HG03457 (cell line): ENCODE measurements around the gene KIF26A.

Experiments
- ATAC-seq: cut with Tn5 transposase; IDR thresholded peaks from one replicate; pipeline ENCODE4 v1.9.1; 2021; ENCODE audit warnings: moderate number of reproducible peaks; ENCODE audit not compliant: unreplicated experiment

Gene KIF26A

DNA sequence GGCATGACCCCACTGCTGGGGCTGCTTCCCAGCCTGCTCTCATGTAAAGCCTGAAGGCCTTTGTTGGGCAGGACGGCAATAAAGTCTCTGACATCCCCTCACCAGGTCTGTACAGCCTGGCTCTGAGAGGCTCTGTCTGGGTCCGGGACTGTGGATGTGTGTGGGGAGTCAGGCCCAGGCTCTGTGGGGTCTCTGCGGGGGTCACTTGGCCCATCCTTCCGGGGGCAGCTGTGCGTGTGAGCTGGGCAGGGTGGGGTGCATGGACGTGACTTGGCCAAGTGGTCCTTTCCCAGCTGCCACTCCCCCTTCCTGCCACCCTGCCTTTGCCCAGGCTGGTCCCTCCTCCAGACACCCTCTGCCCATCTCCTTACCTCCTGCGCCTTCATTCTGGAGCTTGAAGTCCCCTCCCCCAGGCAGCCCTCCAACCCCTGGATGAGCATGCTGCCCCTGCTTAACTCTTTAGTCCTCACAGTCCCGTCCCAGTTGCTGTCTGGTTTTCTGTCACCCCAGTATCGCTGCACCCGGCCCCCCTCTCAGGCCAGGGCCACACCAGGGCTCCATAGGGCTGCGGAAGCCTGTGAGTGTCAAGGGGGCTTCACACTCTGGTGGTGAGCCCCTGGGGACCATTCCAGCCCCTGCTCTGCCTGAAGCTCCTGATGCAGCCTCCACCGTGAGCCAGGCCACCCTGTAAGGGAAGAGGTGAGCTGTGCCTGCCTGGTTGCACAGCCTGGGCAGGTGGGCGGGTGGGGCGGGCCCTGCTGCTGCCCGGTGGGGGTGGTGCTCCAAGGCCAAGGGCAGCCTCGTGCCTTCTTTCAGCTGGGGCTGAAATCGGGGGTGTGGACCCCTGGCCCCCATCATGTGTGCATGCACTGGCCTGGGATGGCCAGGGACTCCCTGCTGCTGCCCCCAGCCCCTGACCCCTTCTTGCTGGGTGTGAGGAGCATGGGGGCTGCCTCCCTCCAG, 25.5 kb upstream of the KIF26A start:
- no peak for ATAC-seq

DNA sequence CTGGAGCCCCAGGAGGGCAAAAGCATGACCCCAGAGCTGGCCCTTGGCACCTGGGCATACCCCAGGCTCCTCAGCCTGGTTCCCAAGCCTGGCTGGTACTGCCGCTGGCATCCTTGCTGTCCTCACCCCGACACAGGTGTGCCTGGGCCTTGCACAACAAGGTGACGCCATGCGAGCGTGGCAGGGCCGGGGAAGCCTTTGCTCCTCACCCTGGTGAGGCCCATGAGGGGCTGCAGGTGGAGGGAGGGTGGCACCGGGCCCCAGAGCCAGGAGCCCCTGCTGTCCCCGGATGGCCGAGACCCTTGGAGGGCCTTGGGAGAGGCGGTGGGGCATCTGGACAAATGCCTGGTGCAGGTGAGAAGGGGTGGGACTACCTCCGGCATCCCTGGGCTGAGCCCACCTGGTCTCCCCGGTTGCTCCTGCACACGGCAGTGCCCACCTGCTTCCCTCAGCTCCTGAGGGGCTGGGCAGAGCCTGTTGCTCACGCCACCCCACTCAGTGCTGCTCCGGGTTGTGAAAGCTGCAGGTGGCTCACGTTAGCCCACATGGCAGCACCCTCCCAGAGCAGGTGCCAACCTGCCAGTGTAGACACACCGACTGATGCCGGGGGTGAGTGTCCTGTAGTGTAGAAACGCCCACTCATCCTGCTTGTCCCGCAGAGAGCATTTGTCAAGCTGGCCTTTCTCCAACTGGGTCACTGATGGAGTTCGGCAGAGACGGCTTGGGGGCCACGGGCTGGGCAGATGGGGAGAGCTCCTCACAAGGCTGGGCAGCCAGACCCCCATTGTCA, 24.6 kb upstream of the KIF26A start:
- ATAC-seq, result no peak

DNA sequence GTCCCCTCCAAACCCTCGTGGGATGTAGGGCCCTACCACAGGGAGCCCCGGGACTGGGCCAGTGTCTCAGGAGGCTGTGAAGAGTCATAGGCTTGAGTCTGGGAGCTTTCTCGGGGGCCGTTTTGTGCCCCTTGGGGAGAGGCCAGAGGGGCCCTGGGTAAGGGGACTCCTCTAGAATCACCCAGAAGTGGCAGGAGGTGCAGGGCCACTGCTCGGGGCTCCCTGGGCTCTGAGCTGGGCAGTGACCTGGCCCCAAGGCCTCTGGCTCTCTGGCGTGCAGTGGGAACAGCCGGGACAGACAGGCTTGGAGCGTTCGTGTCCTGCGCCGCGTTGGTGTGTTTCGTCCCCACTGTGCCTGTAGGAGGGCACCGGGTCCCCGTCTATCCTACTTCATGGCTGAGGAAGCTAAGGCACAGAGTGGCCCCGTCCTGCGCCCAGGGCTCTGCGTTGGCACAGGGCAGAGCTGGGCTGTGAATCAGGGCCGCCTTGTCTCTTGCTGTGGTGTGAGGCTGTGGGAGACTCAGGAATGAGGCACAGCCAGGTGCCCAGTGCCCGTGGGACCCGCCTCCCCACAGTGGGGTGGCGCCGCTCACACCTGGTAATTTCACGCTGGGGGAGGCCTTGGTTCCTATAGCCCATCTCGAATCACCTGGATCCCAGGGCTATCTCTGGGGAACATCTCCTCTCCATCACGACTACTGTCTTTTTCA, 23.8 kb upstream of the KIF26A start:
- ATAC-seq, result no peak

DNA sequence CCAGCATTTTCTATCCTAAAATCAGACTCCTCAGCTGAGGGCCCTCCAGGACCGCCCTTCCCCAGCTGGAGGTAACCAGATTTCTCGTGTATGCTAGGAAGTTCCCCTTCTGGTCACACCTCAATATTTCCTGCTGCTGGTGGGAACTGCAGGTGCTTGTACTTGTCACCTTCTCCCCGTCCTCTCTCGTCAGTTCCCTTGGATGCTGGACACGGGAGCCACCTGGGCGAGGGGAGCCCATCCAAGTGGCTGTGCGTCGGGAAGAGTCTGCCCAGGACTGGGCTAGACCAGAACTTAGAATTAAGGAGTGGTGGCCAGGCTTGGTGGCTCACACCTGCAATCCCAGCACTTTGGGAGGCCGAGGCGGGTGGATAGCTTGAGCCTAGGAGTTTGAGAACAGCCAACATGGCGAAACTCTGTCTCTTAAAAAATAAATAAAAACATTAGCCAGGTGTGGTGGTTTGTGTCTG, 23.2 kb upstream of the KIF26A start:
- no peak for ATAC-seq

DNA sequence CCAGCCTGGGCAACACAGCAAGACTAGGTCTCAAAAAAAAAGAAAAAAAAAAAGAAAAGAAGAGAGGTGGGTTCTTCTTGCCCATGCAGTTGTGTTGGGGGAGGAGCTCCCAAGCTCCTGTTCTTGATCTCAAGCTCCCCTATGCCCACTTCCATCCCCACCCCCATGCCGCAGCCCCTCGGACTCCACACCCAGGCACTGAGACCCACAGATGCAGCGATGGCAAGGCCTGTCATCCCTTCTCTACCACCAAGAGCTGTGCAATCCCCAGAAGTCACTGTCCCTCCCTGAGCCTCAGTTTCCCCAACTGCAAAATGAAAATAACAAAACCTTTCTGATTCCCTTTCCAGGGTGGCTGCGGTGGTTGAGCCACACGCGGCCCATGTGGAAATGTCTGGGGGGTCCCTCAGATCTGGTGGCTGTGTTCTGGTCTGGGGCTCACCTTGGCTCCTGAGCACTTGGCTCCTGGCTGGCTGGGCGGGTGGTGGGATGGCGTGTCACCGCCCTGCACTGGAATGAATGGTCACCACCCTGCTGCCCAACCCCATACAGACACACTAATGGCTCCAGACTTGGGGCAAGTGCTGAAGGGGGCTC, 22.6 kb upstream of the KIF26A start:
- ATAC-seq, result no peak

DNA sequence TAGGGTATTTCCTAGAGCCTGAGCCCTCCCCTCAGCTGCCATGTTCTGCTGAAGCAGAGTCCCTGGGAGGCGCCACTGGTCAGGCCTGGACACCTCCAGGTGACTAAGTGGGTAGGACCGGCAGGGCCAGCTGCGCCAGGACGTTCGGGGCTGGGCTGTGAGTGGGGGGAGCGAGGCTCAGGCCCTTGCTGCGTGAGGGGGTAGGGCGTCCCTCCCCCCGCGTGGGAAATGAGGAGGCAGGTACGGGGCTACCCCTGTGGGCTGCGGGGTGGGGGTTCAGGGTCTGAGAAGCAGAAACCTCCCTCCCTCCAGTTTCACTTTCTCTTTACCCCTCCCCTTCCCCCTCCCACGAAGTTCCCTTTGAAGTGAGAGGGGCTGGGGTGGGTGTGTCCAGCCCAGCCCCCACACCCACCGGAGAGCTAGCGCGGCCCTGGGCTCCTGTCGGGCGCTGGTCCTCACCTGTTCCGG, 22.1 kb upstream of the KIF26A start:
- ATAC-seq, result no peak

DNA sequence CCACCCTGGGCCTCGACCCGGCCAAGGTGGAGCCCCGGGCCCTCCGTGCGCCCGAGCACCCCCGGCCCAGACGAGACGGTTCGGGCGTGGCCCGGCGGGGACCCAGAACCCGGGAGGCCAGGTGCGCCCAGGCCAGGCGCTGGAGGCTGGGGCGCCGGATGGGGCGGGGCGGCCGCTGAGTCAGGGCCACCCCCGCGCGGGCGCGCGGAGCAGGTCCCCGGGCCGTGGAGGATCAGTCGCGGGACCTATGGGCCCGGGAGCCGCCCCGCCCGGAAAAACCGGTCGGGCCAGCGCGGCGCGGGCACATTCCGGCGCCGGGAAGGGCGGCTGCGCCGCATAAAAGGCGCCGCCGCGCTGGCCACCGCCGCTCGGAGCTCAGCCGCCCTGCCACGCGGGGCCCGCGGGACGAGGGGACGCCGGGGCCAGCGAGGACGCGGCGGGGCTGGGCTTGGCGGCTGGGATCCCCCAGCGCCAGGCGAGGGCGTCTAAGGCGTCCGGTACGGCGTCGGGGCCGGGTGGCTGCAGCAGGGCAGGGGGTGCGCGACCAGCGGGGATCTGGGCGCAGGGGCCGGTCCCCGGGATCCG, 21.5 kb upstream of the KIF26A start:
- ATAC-seq, result no peak

DNA sequence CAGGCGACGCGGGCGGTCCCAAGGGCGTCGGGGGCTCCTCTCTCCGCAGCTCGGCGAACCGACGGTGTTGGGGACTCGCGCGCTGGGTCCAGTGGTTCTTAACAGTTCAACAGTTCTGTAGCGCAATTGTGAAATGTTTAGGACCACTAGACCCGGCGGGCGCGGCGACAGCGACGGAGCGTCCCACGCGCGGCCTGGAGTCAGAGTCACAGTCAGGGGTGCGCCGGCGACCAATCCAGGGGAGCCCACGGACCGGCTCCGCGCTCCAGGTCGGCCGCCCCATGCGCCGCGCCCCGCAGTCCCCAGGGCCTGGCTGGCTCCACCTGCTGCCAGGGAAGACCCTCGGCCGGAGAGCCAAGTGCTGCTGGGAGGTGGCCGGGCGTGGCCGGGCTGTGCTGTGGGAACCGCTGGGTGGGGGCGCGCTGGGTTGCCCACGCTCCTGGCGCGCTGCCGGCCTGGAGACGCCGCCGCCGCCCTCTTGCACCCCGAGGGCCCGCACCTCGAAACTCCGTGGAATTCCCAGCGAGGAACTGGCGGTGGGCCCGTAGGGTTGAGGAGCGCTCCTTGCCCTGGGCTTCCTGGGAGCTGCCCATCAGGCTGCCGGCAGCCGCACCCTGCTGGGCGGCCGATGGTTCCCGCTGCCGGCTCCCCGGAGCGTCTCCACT, 20.9 kb upstream of the KIF26A start:
- no peak for ATAC-seq

DNA sequence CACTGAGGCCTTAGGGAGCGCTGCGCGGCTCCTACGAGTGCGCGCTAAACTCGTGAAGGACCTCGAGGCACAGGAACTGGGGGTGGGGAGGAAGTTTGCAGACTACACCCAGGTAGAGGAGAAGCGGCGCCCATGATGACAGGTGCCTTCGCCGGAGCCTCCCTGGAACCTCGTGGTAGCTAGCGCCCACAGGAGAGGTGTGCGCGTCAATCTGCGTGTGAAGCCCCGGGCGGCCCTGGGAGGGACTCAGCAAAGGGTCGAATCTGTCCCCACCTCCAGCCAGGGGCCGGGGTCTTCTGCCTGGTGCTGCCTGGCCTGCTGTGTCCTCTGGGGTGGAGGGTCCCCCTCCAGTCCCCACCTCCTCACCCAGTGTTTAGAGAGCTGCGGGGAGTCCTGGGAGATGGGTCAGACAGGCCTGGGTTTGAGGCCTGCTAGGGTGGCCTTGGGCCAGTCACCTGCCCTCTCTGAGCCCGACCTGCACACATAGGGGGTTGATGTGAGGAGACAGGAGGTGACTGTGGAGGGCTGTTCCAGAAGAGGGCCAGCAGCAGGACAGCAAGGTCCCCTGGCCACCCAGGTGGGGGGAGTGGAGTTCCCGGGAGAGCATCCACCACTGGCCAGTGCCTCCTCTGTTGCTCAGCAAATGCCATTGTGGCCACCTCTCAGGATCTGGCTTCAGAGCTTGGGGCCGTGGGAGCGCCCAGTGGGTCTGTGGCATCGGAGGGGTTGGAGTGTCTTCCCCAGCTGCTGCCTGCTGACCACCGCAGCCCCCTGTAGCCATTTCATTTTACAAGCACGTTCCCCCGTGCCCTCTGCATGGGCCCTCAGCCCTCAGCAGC, 20.2 kb upstream of the KIF26A start:
- no peak for ATAC-seq

DNA sequence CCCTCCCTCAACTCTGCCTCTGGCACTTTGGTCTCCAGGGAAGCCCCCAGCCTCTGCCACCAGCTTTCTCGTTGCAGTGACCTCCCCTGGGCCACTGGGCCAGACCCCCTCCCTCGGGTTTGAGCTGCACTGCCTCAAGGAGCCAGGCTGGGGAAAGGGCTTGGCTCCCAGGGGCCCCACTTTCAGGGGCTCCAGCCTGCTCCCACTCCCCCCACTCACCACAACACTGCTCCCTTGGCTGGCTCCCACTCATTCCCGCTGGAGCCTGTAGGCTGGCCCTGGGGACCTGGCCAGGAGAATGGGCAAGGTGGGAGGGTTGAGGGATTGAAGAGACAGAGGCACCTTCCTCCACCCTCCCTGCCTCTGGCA, 19.3 kb upstream of the KIF26A start:
- ATAC-seq, result no peak

DNA sequence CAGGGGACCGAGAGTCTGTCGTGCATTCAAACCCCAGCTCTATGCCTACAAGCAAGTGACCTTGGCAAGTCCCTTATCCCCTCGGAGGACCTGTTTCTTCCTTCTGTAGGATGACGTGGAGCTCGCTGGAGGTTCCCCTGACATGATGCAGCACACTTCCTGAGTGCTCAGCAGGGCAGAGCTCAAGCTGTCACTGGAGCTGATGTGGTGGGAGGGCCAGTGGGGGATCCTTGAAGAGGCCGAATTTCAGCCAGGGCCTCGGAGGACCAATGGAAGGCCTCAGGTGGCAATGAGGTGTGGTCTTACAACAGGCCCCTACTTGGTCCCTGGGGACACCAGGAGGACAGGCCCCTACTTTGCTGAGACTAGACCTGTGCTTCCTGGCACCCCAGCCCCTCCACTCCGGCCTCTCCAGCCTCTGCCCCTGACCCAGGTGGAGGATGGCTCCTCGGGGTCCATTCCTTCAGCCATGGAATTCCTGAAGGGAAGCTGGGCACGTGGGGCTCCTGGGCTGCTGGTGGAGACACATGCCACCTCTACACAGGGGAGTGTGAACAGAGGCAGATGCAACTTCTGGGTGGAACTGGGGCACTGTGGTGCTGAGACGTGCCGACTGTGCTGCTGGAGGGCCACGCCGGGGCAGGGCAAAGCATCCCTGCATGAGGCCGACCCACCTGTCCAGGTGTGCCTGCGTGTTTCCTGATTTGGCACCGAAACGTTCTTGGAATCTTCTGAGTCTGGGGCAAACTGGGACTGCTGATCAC, 18.7 kb upstream of the KIF26A start:
- ATAC-seq, result no peak

DNA sequence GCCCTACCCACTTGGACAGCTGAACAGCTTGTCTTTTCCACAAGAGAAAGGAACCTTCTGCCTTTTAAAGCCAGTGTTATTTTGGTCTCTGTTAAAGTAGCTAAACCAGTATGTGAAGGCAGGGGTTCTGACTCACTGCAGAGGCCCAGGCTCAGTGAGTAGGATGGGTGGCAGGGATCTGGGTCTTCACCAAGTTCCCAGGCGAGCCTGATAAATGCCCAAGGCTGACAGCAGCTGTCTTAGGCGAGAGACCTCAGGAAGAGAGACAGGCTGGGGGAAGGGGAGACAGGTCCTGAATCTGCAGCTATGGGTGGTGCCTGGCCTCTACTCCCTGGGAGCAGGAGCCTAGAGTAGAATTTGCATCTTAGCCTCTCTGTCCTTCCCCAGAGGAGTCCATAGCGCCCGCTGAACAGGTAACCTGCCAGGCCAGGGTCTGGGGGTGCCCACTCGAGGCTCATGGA, 18.1 kb upstream of the KIF26A start:
- no peak for ATAC-seq

DNA sequence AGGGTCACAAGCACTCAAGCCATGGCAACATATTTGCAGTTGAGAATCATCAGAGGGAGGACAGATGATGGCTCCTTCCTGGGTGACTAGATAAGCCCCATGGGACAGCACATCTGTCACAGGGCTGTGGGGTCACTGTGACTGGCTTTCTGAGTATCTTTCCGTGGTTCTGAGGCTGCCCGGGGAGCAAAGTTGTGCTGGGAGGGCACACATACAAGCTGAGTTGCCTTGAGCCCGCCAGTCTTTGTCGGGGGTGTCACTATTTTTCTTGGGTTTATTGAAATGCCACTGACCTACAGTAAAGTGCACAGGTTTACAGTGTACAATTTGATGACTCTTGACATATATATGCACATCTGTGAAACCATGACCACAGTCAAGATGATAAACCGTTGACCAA, 17.2 kb upstream of the KIF26A start:
- no peak for ATAC-seq

DNA sequence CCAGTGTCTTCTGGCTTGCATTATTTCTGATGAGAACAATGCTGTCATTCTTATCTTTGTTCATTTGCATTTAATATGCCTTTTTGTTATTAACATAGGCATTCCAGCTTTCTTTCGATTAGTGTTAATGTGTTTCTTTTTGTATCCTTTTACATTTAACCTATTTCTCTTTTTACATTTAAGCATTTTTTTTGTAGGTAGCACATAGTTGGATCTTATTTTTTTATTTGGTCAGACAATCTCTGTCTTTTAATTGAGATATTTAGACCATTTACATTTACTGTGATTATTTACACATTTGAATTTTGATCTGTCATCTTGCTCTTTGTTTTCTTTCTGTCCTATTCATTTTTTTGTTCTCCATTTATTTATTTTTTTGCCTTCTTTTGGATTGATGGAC, 14.5 kb upstream of the KIF26A start:
- no peak for ATAC-seq

DNA sequence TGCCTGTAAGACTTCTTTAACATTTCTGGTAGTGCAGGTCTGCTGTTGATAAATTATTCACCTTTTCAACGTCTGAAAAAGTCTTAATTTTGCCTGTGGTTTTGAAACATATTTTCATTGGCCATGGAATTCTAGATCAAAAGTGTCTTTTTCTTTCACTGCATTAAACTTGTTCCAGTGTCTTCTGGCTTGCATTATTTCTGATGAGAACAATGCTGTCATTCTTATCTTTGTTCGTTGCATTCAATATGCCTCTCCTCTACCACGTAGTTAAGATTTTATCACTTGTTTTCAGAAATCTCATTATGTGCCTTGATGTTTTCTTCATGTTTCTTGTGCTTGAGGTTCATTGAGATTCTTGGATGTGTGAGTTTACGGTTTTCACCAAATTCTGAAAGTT, 13.4 kb upstream of the KIF26A start:
- ATAC-seq, result no peak

DNA sequence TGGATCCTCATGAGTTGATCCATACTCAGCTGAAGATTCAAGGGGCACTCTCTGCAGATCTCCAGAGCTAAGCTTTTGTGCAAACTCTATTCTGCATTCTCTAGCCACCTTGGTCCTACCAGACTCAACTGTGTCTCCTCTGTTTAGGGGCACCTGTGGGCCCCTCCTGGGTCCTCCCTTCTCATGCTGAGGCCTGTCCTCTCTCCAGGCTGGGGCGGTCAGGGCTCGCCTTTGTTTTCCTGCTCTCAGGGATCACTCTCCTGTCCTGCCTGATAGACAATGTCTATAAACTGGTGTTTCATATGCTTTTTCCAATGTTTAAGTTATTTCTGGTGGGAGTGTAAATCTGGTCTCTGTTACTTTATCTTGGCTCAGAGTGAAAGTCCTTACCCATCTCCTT, 11.6 kb upstream of the KIF26A start:
- ATAC-seq, result no peak

DNA sequence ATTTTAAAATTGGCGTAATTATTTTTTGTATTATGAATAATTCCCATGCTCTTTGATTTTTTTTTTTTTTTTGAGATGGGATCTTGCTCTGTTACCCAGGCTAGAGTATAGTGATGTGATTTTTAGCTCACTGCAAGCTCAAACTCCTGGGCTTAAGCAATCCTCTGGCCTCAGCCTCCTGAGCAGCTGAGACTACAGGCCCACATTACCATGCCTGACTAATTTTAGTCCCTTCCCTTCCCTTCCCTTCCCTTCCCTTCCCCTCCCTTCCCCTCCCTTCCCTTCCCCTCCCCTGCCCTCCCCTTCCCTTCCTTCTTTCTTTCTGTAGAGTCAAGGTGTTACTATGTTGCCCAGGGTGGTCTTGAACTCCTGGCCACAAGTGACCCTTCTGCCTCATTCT, 9.4 kb upstream of the KIF26A start:
- no peak for ATAC-seq

DNA sequence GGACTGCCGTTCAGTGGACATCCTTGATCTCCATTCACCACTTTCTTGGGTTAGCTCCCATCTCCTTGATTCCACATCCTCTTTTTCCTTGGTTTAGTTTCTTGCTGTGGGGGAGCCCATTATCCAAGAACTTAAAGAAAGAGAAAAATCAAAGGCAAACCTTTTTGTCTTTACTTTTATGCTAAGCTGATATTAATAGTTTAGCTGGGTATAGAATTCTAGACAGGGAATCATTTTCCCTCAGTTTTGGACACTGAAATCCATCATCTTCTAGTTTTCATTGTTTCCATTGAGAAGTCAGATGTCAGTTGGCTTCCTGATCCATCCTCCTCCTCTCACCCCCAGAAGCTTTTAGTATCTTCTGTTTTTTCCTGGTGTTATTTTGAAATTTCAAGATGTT, 8.8 kb upstream of the KIF26A start:
- ATAC-seq, result no peak
